HG03060 (cell line): ENCODE measurements around the gene CCDC178.
"Not testable (repeated sequence)": the region's sequence is repeated elsewhere in the genome, so short reads cannot be mapped to it uniquely, and the experiment has no call there.

Experiments used
- ATAC-seq: cut with Tn5 transposase; IDR thresholded peaks from one replicate; pipeline ENCODE4 v1.9.1; 2021; ENCODE audit warnings: low read depth, moderate number of reproducible peaks; ENCODE audit not compliant: unreplicated experiment

The CCDC178 gene

GRCh38 chr18:33440060-33441043 lies at the start of gene CCDC178:
Gene CCDC178 (minus strand): TSS chr18:33440721. CDS start chr18:33412088, 28,633 bp downstream.
- ATAC-seq, result no peak

GRCh38 chr18:33483908-33484307 lies 43.4 kb upstream of the CCDC178 start:
- no peak for ATAC-seq

GRCh38 chr18:33472509-33472908 lies 32.0 kb upstream of the CCDC178 start:
- ATAC-seq, result no peak

GRCh38 chr18:33470216-33470615 lies 29.7 kb upstream of the CCDC178 start:
- ATAC-seq, result no peak

DNA sequence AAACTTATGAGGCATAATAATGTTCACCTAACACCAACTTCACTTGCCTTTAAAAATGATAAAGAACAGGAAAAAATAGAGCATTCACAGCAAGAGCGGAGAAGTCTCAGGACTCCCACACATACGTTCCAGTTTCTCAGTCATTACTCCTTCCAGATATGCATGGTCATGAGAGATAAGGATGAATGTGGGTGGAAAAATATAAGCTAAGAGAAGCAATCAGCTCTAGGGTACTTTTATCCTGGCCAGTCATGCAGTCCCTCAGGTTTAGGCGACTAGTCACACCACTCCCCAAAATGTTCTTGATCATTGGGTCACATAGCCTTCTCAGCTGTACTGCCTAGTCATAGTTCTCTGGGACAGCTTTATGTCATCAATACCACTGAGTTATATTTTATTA lies 29.2 kb upstream of the CCDC178 start:
- no peak for ATAC-seq

DNA sequence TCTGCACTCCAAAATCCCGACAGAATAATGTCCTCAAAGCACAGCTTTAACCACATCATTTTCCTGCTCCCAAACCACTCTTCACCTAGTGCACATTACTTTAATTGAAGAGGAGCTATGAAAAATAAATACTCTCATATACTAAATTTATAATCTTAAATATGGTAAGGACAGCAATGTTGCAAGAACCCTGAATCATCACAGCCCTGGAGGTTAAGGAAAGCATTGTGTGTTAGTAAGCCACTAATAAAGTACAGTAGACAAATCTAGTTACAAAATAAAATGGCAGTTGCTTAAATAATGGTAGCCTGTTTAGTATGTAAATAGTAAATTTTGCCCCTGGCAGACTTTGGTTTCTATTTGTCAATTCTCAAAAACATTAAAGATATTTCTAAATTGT lies 27.0 kb upstream of the CCDC178 start:
- no peak for ATAC-seq

- no peak for ATAC-seq
Measured at GRCh38 chr18:33466822-33467221, 26.3 kb upstream of the CCDC178 start.

- no peak for ATAC-seq
Measured at GRCh38 chr18:33460681-33461080, 20.2 kb upstream of the CCDC178 start.

- no peak for ATAC-seq
Measured at GRCh38 chr18:33459612-33460011, 19.1 kb upstream of the CCDC178 start.

GRCh38 chr18:33446604-33447003 lies 6.1 kb upstream of the CCDC178 start:
- no peak for ATAC-seq

GRCh38 chr18:33444709-33445108 lies 4.2 kb upstream of the CCDC178 start:
- no peak for ATAC-seq

DNA sequence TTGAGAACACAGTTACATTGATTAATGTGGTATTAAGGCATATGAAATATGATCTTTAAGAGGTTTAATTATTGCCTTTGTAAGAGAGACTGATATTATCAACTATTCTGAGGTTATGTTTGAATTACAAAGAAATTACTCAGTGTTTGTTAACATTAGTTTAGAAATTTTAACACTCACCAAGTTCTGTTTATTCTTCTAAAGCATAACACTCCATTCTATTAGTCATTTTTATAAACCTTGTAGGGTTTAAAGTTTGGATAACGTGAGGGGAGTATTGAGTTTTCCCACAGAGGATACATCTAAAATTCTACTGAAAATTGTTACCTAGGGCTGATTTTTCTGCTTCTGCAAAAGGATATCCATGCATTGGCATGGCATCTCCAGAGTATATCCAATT lies 7.7 kb downstream of the CCDC178 start:
- no peak for ATAC-seq

DNA sequence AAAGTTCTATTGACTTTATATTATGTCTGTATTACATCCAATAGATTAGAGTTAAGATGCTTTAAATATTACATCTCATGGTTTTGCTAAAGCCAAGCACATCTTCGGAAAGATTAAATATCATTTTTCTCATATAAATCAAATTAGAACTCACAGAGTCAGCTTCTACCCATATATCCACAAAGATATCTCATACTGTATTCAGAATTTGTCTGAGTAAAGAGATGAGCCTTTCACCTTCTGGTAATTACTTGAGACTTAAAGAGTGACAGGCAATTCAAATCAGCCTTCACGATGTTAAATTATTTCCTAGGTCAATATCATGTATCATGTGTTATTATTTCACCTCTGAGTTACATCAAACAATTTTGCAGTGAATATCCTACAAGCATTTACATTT lies 13.0 kb downstream of the CCDC178 start:
- no peak for ATAC-seq

DNA sequence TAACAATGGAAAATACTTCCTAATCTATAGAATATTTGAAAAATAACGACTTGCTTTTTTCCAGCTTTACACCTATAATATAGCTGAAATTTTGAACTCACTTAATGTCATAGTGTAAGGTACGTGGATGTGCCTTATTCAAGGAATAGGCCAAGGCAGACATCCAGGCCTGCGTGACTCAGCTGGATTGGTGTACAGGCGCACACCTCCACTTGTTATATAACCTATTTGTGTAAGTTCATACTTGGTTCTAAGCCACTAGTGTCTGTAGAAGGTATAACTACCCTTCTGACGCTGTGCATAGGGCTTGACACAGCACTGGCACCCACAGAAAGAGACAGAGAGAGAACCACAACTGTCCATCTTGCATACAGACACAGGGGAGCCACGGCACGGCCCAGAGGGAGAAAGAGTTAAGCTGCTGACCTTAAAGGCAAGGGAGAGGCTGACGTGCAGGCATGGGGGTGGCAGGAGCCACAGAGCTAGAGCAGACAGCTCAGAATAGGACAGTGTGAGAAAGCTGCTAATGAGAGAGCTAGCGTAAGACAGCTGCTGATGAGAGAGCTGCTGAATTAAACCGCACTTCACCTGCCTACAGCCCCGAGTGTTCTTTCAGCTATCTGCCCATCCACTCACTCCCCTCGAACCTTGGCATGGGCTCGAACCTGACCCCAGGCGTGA lies 16.1 kb downstream of the CCDC178 start:
- no peak for ATAC-seq

DNA sequence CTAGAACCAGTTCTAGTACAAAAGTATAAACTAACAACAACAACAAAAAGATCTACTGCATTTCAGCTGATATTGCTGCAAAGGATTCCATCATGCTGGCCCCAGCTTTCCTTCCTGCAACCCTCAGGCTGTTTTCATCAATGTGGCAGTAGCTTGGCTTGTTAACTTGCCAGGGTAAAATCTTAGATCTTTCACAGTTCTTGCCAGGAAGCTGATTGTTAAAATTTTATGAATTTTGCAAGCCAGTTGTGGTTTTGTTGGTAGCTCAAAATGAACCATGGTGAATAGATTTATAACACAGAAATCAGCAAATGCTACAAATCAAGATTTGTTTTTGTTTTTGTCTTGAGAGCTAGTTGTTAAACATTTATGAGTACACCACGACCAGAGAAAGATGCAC lies 19.3 kb downstream of the CCDC178 start:
- no peak for ATAC-seq

DNA sequence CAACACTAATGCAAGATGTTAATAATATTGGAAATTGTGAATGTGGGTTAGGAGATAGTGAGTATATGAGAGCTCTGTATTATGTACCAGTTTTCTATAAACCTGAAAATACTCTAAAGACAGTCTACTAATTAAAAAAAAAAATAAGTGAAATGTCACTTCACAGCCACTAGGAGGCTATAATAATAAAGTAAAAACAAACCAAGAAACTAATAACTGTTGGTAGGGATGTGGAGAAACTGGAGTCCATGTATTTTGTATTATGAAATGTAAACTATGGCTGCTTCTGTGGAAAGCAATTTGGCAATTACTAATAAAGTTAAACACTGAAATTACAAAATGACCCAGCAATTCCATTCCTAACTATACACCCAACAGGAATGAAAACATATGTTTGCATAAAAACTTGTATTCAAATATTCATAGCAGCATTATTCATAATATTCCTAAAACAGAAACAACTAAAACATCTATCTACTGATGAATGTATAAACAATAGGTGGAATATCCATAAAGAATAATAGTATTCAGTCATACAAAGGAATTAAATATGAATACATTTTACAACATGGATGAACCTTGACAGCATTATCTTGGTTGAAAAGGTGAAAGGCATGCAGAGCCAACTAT lies 36.2 kb downstream of the CCDC178 start:
- ATAC-seq, result no peak

GRCh38 chr18:33398939-33399338 lies 41.6 kb downstream of the CCDC178 start:
- not testable (repeated sequence) for ATAC-seq

DNA sequence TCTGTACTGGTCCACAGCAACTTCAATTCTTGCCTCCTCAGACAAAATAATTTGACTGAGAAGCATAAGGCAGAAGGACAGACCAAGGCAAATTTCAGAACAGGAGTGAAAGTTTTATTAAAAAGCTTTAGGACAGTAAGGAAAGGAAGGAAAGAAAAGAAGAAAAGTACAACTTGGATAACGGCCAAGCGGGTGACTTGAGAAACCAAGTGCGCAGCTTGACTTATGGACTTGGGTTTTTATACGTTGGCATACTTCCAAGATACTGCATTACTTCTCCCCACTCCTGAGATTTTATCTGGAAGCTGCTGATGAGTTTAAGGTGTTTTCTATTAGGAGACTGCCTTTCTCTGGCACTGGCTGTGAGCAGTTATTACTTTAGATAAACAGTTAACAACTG lies 64.7 kb downstream of the CCDC178 start:
- no peak for ATAC-seq

- ATAC-seq, result no peak
Measured at GRCh38 chr18:33372442-33372841, 68.1 kb downstream of the CCDC178 start.

DNA sequence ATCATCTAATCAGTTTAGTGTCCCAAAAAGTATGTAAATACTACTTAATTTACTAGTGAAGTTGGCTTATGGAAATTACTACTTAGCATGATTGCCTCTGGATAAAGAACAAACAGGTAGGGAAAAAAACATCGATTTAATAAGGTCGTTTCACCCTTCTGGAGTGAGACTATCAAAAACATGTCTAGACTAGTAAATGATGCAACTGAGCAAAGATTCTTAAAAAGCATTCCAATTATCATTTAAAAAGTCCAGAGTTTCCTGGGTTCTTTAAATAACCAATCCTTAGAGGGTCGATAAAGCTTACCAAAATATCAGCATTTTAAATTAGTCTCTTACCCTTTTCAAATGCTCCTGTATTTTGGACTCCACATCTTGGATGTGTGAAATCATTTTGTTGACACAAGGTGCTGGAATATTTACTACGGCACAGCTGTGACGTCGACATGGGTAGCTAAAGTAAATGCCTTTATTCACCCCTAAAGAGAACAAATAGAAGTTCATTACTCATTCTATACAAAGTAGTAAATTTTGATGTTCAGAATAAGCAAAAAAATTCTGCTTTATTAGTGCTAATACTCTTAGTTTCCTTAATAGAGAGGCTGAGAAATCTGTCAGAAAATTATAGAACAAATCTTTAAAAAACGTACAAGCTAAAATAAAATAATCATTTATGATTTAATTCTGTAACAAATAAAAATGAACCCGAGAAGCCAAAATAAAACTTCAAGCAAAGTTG lies 70.6 kb downstream of the CCDC178 start:
- no peak for ATAC-seq

- no peak for ATAC-seq
Measured at GRCh38 chr18:33356735-33357134, 83.8 kb downstream of the CCDC178 start.
